DND-41 (cell line): ENCODE results near the gene CYP19A1.

ENCODE experiments used
- ATAC-seq: fragments of 200-7000 bp; cut with Tn5 transposase; 3 replicates; pipeline ENCODE4 v1.9.1; 2021; ENCODE audit warnings: low read depth; ENCODE audit not compliant: insufficient read depth
- DNase-seq: peaks from one replicate; pipeline ENCODE4 v3.0.0-alpha.2; 2020
- H2AFZ ChIP-seq: 2 replicates; pipeline ENCODE4 v1.6.0; 2012; ENCODE audit warnings: low read depth, low read length
- H3K27ac ChIP-seq: 2 replicates; pipeline ENCODE4 v1.5.1; 2012; ENCODE audit warnings: low read length, inconsistent platforms
- H3K27me3 ChIP-seq: fragments of 200-600 bp; sonication (generic); 2 replicates; pipeline ENCODE4 v1.6.0; 2012; ENCODE audit warnings: low read length, mild to moderate bottlenecking, inconsistent platforms; ENCODE audit not compliant: insufficient read depth, poor library complexity
- H3K36me3 ChIP-seq: 2 replicates; pipeline ENCODE4 v1.5.1; 2012; ENCODE audit warnings: low read length, inconsistent platforms; ENCODE audit not compliant: insufficient read depth
- H3K4me1 ChIP-seq: 2 replicates; pipeline ENCODE4 v1.5.1; 2012; ENCODE audit warnings: mild to moderate bottlenecking, low read length; ENCODE audit not compliant: insufficient read depth
- H3K4me2 ChIP-seq: 2 replicates; pipeline ENCODE4 v1.6.0; 2012; ENCODE audit warnings: mild to moderate bottlenecking, moderate library complexity, low read length, inconsistent platforms; ENCODE audit not compliant: insufficient read depth
- H3K4me3 ChIP-seq, 2 experiments: fragments of 200-600 bp in 1 of 2; shearing (Covaris generic) in 1 of 2; 2 replicates each; pipeline ENCODE4 v1.5.1; 2012 to 2016; ENCODE audit warnings: inconsistent platforms in 2 of 2, low read length in 2 of 2, mild to moderate bottlenecking in 2 of 2, low read depth in 1 of 2, moderate library complexity in 1 of 2
- H3K79me2 ChIP-seq: 2 replicates; pipeline ENCODE4 v1.6.0; 2012; ENCODE audit warnings: low read length, inconsistent platforms; ENCODE audit not compliant: insufficient read depth
- H3K9ac ChIP-seq: 2 replicates; pipeline ENCODE4 v1.6.0; 2012; ENCODE audit warnings: low read depth, mild to moderate bottlenecking, inconsistent platforms, low read length, moderate library complexity
- H3K9me3 ChIP-seq: 2 replicates; pipeline ENCODE4 v1.5.1; 2012; ENCODE audit warnings: low read length, moderate library complexity, mild to moderate bottlenecking, inconsistent platforms; ENCODE audit not compliant: insufficient read depth, severe bottlenecking
- H4K20me1 ChIP-seq: 2 replicates; pipeline ENCODE4 v1.6.0; 2012; ENCODE audit warnings: low read length; ENCODE audit not compliant: insufficient read depth
- CTCF ChIP-seq: IDR thresholded peaks from 2 replicates; pipeline ENCODE4 v1.5.1; 2012; ENCODE audit warnings: borderline replicate concordance, low read length, moderate library complexity, mild to moderate bottlenecking; ENCODE audit not compliant: poor library complexity, severe bottlenecking; ENCODE audit errors: extremely low read depth
- EZH2 ChIP-seq: IDR thresholded peaks from 3 replicates; pipeline ENCODE4 v1.6.1; 2012; ENCODE audit warnings: borderline replicate concordance, low read depth, mild to moderate bottlenecking, moderate library complexity, low read length, inconsistent platforms; ENCODE audit not compliant: severe bottlenecking

CYP19A1 gene

GRCh38 chr15:51243774-51244173 is 94.6 kb downstream of the CYP19A1 start:
- Histone ChIP-seq H3K79me2 (no peaks in the 10 kb centered on the region), H3K27me3 (peaks cover 12% of the 10 kb centered on the region), H2AFZ (no peak overlapping the region), H3K9ac (no peak overlapping the region), H3K27ac (no peak overlapping the region), H3K4me2 (no peak overlapping the region), H3K36me3 (no peaks in the 10 kb centered on the region), H3K9me3 (no peaks in the 10 kb centered on the region), H3K4me1 (peaks cover 8% of the 10 kb centered on the region), H3K4me3 (no peak overlapping the region), H4K20me1 (no peaks in the 10 kb centered on the region)
- DNase-seq (no peak), ATAC-seq (no peak)
- no peak for TF ChIP-seq EZH2

GRCh38 chr15:51240066-51240465 is 98.3 kb downstream of the CYP19A1 start:
- Histone ChIP-seq H3K9me3 (no peaks in the 10 kb centered on the region), H3K9ac (no peak overlapping the region), H3K4me1 (peaks cover 8% of the 10 kb centered on the region), H2AFZ (no peak overlapping the region), H3K27ac (no peak overlapping the region), H3K36me3 (no peaks in the 10 kb centered on the region), H3K27me3 (peaks cover 16% of the 10 kb centered on the region), H3K4me2 (no peak overlapping the region), H3K4me3 (no peak overlapping the region), H4K20me1 (no peaks in the 10 kb centered on the region), H3K79me2 (no peaks in the 10 kb centered on the region)
- DNase-seq (peak; percentile 27), ATAC-seq (peak; percentile 88)
- no peak for TF ChIP-seq CTCF
- TF ChIP-seq EZH2 = no peak

GRCh38 chr15:51237816-51238215 is 100.6 kb downstream of the CYP19A1 start:
- TF ChIP-seq EZH2 = no peak
- TF ChIP-seq CTCF = no peak
- no peak overlapping the region for H3K4me2 ChIP-seq
- no peaks in the 10 kb centered on the region for H3K9me3 ChIP-seq
- no peaks in the 10 kb centered on the region for H3K79me2 ChIP-seq
- no peak overlapping the region for H3K4me3 ChIP-seq
- no peaks in the 10 kb centered on the region for H4K20me1 ChIP-seq
- peaks cover 8% of the 10 kb centered on the region for H3K4me1 ChIP-seq
- no peak for ATAC-seq
- no peak overlapping the region for H3K9ac ChIP-seq
- H2AFZ ChIP-seq = no peak overlapping the region
- no peak overlapping the region for H3K27ac ChIP-seq
- peaks cover 16% of the 10 kb centered on the region for H3K27me3 ChIP-seq
- H3K36me3 ChIP-seq = no peaks in the 10 kb centered on the region
- DNase-seq = no peak

- Histone ChIP-seq H4K20me1 (no peaks in the 10 kb centered on the region), H3K9me3 (no peaks in the 10 kb centered on the region), H3K79me2 (no peaks in the 10 kb centered on the region), H3K4me3 (no peak overlapping the region), H3K4me1 (no peaks in the 10 kb centered on the region), H3K27me3 (peaks cover 6% of the 10 kb centered on the region), H3K4me2 (no peak overlapping the region), H3K36me3 (no peaks in the 10 kb centered on the region), H2AFZ (no peak overlapping the region), H3K9ac (no peak overlapping the region), H3K27ac (no peak overlapping the region)
- no peak for DNase-seq
- TF ChIP-seq CTCF (no peak), EZH2 (no peak)
- peak; percentile 22; the same call in 1 of the 3 replicates for ATAC-seq
These were observed 104.0 kb downstream of the CYP19A1 start for GRCh38 chr15:51234176-51234927.
